ENCODE data around the gene SBF2. TPM values are rescaled to one million over a fixed set of nuclear protein-coding genes. Genes with fewer than 3 reads are reported as not detected.

The SBF2 gene
- total RNA-seq, 1 experiment from 2014 or later, result 31.3 TPM

DNA sequence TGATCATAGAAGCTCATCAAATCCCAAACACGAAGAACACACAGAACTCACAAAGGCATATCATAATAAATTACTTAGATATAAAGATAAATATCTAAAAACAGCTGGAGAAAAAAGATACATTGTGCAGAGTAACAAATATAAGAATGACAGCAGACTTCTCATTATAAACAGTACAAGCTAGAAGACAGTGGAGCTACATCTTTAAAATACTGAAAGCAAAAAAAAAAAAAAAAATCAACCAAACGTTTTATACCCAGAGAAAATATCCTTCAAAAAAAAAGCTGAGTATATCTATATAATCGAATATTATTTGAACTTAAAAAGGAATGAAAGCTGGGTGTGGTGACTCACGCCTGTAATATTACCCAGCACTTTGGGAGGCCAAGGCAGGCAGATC, 90.0 kb downstream of the SBF2 start:
- Histone ChIP-seq H4K20me1 (ENCODE audit: low read length) (no peaks in the 10 kb centered on the region), H3K4me1 (ENCODE audit: insufficient read depth, low read length) (no peaks in the 10 kb centered on the region), H3K9me3 (ENCODE audit: low read length) (no peaks in the 10 kb centered on the region), H3K9ac (ENCODE audit: low read length) (no peak overlapping the region), H3K79me2 (ENCODE audit: low read length) (peaks cover 36% of the 10 kb centered on the region), H3K27ac (ENCODE audit: low read length) (no peak overlapping the region), H3K4me2 (ENCODE audit: low read length) (no peak overlapping the region), H3K9me2 (replicated peaks; ENCODE audit: low read length) (no peaks in the 10 kb centered on the region), H3F3A (ENCODE audit: low read length, unreplicated experiment) (no peaks in the 10 kb centered on the region), H3K27me3 (ENCODE audit: low read length) (no peaks in the 10 kb centered on the region), H3K4me3 (ENCODE audit: low read length) (no peak overlapping the region), H2AFZ (ENCODE audit: low read length) (no peak overlapping the region), H3K36me3 (ENCODE audit: low read depth, low read length) (no peaks in the 10 kb centered on the region)
- ChIA-PET CTCF (interaction anchor here (0.5 to 0.6 kb wide), 3 partner anchors 81 to 304 kb away, joined by 3 to 5 read pairs (median 4); no protein-coding TSS in a partner anchor), POLR2A (ENCODE audit: unreplicated experiment) (interaction anchor here (0.6 kb wide), 2 partner anchors 337 to 546 kb away, joined by 11 to 17 read pairs; partner anchors contain the start of gene RNF141)
- BruUV-seq (replicated peaks), result no TSS peak
- TF ChIP-seq, protein P1, sequence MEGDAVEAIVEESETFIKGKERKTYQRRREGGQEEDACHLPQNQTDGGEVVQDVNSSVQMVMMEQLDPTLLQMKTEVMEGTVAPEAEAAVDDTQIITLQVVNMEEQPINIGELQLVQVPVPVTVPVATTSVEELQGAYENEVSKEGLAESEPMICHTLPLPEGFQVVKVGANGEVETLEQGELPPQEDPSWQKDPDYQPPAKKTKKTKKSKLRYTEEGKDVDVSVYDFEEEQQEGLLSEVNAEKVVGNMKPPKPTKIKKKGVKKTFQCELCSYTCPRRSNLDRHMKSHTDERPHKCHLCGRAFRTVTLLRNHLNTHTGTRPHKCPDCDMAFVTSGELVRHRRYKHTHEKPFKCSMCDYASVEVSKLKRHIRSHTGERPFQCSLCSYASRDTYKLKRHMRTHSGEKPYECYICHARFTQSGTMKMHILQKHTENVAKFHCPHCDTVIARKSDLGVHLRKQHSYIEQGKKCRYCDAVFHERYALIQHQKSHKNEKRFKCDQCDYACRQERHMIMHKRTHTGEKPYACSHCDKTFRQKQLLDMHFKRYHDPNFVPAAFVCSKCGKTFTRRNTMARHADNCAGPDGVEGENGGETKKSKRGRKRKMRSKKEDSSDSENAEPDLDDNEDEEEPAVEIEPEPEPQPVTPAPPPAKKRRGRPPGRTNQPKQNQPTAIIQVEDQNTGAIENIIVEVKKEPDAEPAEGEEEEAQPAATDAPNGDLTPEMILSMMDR (conservative IDR thresholded peaks at IDR 0.05; ENCODE audit: low read depth, low read length), result no peak
- TF ChIP-seq EZH2 (IDR thresholded peaks at IDR 0.05; ENCODE audit: low read length, unreplicated experiment) (no peak), EZH2phosphoT487 (IDR thresholded peaks at IDR 0.05; ENCODE audit: borderline replicate concordance, low read length) (no peak)
- ATAC-seq (no peak), DNase-seq (no peak)
- intact Hi-C loops (cut with micrococcal nuclease), result no loop called here

DNA sequence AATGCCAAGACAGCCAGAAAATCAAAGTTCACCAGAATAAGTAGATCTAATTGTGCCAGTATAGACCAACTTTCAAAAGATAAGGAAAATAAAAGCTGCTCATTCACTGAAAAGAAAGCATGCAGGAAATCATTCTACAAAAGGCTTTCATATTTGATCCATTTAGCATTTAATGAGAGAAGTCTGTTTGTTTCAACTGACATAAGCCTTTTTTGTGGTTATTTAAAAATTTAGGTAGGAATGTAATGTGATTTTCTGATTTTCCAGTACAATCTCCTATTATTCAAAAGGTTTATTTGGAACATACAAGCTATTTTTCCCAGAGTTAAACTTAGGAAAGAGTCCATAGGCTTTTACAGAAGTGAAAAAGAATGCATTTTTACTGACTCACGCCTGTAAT, 92.7 kb downstream of the SBF2 start:
- H4K20me1 ChIP-seq (ENCODE audit: low read length), result no peaks in the 10 kb centered on the region
- CTCF ChIA-PET, result no interaction called here
- H3K27me3 ChIP-seq (ENCODE audit: low read length), result no peaks in the 10 kb centered on the region
- H3K79me2 ChIP-seq (ENCODE audit: low read length), result peaks cover 25% of the 10 kb centered on the region
- H3K9me2 ChIP-seq (replicated peaks; ENCODE audit: low read length), result no peaks in the 10 kb centered on the region
- no peaks in the 10 kb centered on the region for H3F3A ChIP-seq (ENCODE audit: low read length, unreplicated experiment)
- POLR2A ChIA-PET (ENCODE audit: unreplicated experiment), result no interaction called here
- no TSS peak for BruUV-seq (replicated peaks)
- no peak overlapping the region for H3K27ac ChIP-seq (ENCODE audit: low read length)
- H3K4me1 ChIP-seq (ENCODE audit: insufficient read depth, low read length), result no peaks in the 10 kb centered on the region; the same call in 1 of the 2 replicates
- no peak for DNase-seq
- ATAC-seq, result no peak
- no peaks in the 10 kb centered on the region for H3K9me3 ChIP-seq (ENCODE audit: low read length)
- H2AFZ ChIP-seq (ENCODE audit: low read length), result no peak overlapping the region
- intact Hi-C loops (cut with micrococcal nuclease), result no loop called here
- no peak overlapping the region for H3K4me2 ChIP-seq (ENCODE audit: low read length)
- no peak for TF ChIP-seq EZH2 (IDR thresholded peaks at IDR 0.05; ENCODE audit: low read length, unreplicated experiment)
- no peak overlapping the region for H3K9ac ChIP-seq (ENCODE audit: low read length)
- no peak overlapping the region for H3K4me3 ChIP-seq (ENCODE audit: low read length)
- H3K36me3 ChIP-seq (ENCODE audit: low read depth, low read length), result 0 out of 2 replicates have a peak, but pooled peaks cover 3% of the 10 kb centered on the region

DNA sequence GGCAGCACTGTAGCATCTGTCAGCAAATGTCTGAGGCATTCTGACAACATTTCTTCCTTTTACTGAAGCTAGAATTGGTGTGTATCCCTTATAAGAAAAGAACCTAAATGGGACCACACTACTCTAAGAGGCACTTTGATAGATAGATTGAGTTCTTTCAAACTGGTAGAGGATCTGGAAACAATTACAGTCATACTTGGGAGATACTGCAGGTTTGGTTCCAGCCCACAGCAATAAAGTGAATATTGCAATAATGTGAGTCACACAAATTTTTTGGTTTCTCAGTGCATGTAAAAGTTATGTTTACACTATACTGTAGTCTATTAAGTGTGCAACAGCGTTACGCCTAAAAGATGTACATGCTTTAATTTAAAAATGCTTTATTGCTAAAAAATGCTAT, 96.9 kb downstream of the SBF2 start:
- Histone ChIP-seq H3K79me2 (ENCODE audit: low read length) (peaks cover 10% of the 10 kb centered on the region; the same call in 1 of the 2 replicates), H3K27ac (ENCODE audit: low read length) (no peak overlapping the region), H3K4me3 (ENCODE audit: low read length) (no peak overlapping the region), H3K9me2 (replicated peaks; ENCODE audit: low read length) (no peaks in the 10 kb centered on the region), H3K27me3 (ENCODE audit: low read length) (no peaks in the 10 kb centered on the region), H3K9me3 (ENCODE audit: low read length) (no peaks in the 10 kb centered on the region), H2AFZ (ENCODE audit: low read length) (no peak overlapping the region), H3K9ac (ENCODE audit: low read length) (no peak overlapping the region), H3K4me1 (ENCODE audit: insufficient read depth, low read length) (no peaks in the 10 kb centered on the region; the same call in 1 of the 2 replicates), H4K20me1 (ENCODE audit: low read length) (no peaks in the 10 kb centered on the region), H3F3A (ENCODE audit: low read length, unreplicated experiment) (no peaks in the 10 kb centered on the region), H3K36me3 (ENCODE audit: low read depth, low read length) (0 out of 2 replicates have a peak, but pooled peaks cover 3% of the 10 kb centered on the region), H3K4me2 (ENCODE audit: low read length) (no peak overlapping the region)
- ChIA-PET POLR2A (ENCODE audit: unreplicated experiment) (no interaction called here), CTCF (no interaction called here)
- intact Hi-C loops (cut with micrococcal nuclease), result no loop called here
- no peak for TF ChIP-seq EZH2 (IDR thresholded peaks at IDR 0.05; ENCODE audit: low read length, unreplicated experiment)
- TF ChIP-seq, protein P1 (conservative IDR thresholded peaks at IDR 0.05; ENCODE audit: low read depth, low read length), result no peak
- no peak for TF ChIP-seq EZH2phosphoT487 (IDR thresholded peaks at IDR 0.05; ENCODE audit: borderline replicate concordance, low read length)
- BruUV-seq (replicated peaks), result no TSS peak
- ATAC-seq (peak; percentile 15; the same call in 1 of the 2 replicates), DNase-seq (peak; percentile 29)
